Effector memory CD4-positive, alpha-beta T cell (primary cell): ENCODE results near the gene EMC9.

Experiments
- DNase-seq, 3 donors: peaks; one replicate each; pipeline ENCODE4 v3.0.0-alpha.2; 2020
- H3K27ac ChIP-seq: 2 replicates; pipeline ENCODE4 v1.7.0; 2013; ENCODE audit warnings: mild to moderate bottlenecking, low read length, moderate library complexity; ENCODE audit not compliant: insufficient read depth, poor library complexity, severe bottlenecking
- H3K27me3 ChIP-seq: replicated peaks from 2 replicates; pipeline ENCODE4 v1.7.0; 2013; ENCODE audit warnings: mild to moderate bottlenecking, low read length; ENCODE audit not compliant: insufficient read depth, control insufficient read depth, poor library complexity, severe bottlenecking
- H3K36me3 ChIP-seq: 2 replicates; pipeline ENCODE4 v1.7.0; 2013; ENCODE audit warnings: mild to moderate bottlenecking, low read length, moderate library complexity; ENCODE audit not compliant: control insufficient read depth, insufficient read depth
- H3K4me1 ChIP-seq: 2 replicates; pipeline ENCODE4 v1.7.0; 2013; ENCODE audit warnings: low read length, mild to moderate bottlenecking; ENCODE audit not compliant: control insufficient read depth, insufficient read depth, poor library complexity, severe bottlenecking
- H3K4me3 ChIP-seq: 2 replicates; pipeline ENCODE4 v1.7.0; 2013; ENCODE audit warnings: low read length, low read depth, mild to moderate bottlenecking; ENCODE audit not compliant: insufficient read depth, poor library complexity, severe bottlenecking
- H3K9me3 ChIP-seq: 2 replicates; pipeline ENCODE4 v1.7.0; 2013; ENCODE audit warnings: mild to moderate bottlenecking, low read length, moderate library complexity; ENCODE audit not compliant: control insufficient read depth

EMC9 gene

DNA sequence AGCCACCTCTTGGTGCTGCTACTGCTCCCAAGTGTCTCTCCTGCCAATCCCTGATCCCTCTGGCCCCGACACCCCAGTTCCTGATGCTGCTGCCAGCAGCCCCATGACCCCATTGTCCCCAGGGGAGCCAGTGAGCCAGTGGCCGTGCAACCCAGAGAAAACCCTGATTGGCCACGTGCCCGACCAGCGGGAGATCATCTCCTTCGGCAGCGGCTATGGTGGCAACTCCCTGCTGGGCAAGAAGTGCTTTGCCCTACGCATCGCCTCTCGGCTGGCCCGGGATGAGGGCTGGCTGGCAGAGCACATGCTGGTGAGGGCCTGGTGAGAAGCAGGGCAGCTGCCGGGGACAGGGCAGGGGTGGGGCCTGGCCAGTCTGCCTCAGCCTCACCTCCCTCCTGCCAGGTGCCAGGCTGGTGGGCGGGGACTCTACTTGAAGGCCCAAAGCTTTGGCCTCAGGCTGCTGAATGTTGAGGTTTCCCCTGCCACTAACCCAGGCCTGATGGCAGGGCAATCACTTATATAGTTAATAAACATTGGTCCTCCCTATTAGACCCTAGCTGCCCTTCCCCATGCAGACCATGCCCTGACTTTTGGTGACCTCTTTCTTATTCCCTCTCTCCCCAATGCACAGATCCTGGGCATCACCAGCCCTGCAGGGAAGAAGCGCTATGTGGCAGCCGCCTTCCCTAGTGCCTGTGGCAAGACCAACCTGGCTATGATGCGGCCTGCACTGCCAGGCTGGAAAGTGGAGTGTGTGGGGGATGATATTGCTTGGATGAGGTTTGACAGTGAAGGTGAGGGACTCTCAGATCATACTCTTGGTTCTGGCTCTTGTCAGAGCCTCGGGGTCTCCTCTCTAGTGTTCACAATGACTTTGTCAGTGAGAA lies 42.2 kb downstream of the EMC9 start:
- H3K27me3 ChIP-seq = no peaks in the 10 kb centered on the region
- H3K9me3 ChIP-seq = no peaks in the 10 kb centered on the region
- no peak overlapping the region for H3K4me3 ChIP-seq
- no peak overlapping the region for H3K27ac ChIP-seq
- no peaks in the 10 kb centered on the region for H3K4me1 ChIP-seq
- no peak for DNase-seq
- H3K36me3 ChIP-seq = peaks cover 31% of the 10 kb centered on the region

DNA sequence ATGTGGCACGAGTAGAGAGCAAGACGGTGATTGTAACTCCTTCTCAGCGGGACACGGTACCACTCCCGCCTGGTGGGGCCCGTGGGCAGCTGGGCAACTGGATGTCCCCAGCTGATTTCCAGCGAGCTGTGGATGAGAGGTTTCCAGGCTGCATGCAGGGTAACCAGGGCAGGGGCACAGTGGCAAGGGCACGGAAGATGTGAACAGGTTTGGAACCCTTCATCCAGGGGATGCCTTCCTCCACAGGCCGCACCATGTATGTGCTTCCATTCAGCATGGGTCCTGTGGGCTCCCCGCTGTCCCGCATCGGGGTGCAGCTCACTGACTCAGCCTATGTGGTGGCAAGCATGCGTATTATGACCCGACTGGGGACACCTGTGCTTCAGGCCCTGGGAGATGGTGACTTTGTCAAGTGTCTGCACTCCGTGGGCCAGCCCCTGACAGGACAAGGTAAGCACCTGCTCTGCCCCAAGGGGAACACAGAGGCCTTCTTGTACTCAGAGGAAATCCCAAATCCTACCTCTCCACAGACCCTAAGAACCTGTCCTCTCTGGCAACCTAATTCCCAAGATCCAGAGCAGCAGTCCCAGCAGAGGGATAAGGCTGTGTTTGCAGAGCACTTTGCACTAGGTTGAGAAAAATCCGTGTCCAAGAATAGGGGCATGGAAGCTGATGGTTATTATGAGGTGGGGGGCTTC lies 43.0 kb downstream of the EMC9 start:
- peaks cover 26% of the 10 kb centered on the region for H3K36me3 ChIP-seq
- no peak for DNase-seq
- H3K27me3 ChIP-seq = no peaks in the 10 kb centered on the region
- no peaks in the 10 kb centered on the region for H3K9me3 ChIP-seq
- no peaks in the 10 kb centered on the region for H3K4me1 ChIP-seq
- no peak overlapping the region for H3K27ac ChIP-seq
- no peak overlapping the region for H3K4me3 ChIP-seq

DNA sequence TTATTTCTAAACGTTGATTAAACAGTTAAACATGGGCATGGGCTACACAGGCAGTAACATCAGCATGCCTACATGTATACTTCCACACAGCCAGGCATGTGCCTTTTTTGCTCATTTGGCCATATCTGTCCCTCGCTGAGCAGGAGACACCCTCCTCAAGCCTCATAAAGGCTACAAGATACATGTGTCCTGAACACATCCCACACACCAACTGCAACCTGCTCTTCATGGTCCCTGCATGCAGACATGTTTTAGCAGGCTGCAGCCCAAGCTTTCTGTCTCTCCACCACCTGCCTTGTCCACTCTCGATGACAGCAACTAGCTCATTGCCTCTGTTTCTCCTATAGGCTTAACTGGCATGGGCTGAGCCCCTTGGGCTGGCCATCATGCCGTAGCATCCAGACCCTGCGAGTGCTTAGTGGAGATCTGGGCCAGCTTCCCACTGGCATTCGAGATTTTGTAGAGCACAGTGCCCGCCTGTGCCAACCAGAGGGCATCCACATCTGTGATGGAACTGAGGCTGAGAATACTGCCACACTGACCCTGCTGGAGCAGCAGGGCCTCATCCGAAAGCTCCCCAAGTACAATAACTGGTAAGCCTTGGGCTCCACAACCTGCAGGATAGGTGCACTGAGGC lies 44.7 kb downstream of the EMC9 start:
- Histone ChIP-seq H3K4me1 (no peaks in the 10 kb centered on the region), H3K4me3 (no peak overlapping the region), H3K36me3 (peaks cover 18% of the 10 kb centered on the region), H3K9me3 (no peaks in the 10 kb centered on the region), H3K27me3 (no peaks in the 10 kb centered on the region), H3K27ac (no peak overlapping the region)
- DNase-seq = no peak

- H3K4me3 ChIP-seq = peak overlapping the region; percentile 90
- peak overlapping the region; percentile 84 for H3K27ac ChIP-seq
Measured at GRCh38 chr14:24095271-24096068, 45.9 kb downstream of the EMC9 start.

GRCh38 chr14:24094841-24095270 lies 46.5 kb downstream of the EMC9 start:
- no peaks in the 10 kb centered on the region for H3K27me3 ChIP-seq
- DNase-seq = no peak
- H3K4me3 ChIP-seq = peak overlapping the region; percentile 90
- H3K4me1 ChIP-seq = no peaks in the 10 kb centered on the region
- H3K9me3 ChIP-seq = no peaks in the 10 kb centered on the region
- H3K27ac ChIP-seq = peak overlapping the region; percentile 84
- peaks cover 14% of the 10 kb centered on the region for H3K36me3 ChIP-seq

More at GRCh38 chr14:24095271-24096068, 45.9 kb downstream of the EMC9 start:
- Histone ChIP-seq H3K9me3 (no peaks in the 10 kb centered on the region), H3K4me1 (no peaks in the 10 kb centered on the region), H3K36me3 (peaks cover 18% of the 10 kb centered on the region), H3K27me3 (no peaks in the 10 kb centered on the region)
- DNase-seq = peak in 1 of 3 donors; percentile 9

DNA sequence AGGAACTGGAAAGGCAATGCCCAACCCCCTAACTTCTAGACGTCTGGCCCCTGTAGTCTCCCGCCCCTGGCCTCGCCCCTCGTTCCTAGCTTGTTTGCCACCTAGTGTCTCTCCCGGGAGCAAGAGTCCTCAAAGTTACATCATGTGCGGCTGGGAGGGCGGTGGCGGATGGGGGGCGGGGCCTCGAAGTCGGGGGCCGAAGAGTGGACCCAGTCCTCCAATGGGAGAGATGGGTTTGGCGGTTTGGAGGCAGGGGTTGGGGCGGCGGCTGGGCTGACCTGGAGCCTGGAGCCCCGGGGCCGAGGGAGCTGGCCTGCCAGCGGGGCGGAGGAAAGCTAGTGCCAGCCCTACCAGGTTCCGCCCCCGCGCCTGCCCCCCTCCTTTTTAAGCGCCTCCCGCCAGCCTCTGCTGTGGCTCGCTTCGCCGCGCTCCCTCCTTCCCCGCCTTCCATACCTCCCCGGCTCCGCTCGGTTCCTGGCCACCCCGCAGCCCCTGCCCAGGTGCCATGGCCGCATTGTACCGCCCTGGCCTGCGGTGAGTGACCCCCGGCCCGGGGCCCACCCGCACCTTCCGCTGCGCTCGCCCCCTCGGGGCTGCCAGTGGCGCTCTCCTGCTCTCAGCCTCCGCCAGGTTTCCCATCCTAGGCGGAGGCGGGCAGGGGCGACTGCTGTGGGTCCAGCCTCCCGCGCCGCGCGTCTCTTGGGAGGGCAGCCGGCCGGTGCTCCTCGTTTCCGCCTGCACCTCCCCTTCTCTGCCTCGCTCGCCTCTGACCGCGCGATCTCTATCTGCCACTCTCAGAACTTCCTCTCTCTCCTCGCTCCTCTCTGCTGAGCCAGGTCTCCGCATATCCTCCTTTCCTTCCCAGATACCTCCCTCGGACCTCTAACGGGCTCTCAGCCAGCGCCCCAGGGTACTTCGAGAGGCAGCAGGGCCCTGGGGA lies 47.2 kb downstream of the EMC9 start, which contains the start of gene PCK2:
Gene PCK2 (plus strand): TSS at position 411 of the 940 bp plus-strand sequence. CDS start 95 bp downstream, at position 506.
- Histone ChIP-seq H3K36me3 (peaks cover 7% of the 10 kb centered on the region), H3K9me3 (no peaks in the 10 kb centered on the region), H3K4me3 (peak within 1 kb of the TSS; percentile 90), H3K4me1 (no peaks in the 10 kb centered on the region), H3K27me3 (no peaks in the 10 kb centered on the region), H3K27ac (peak within 1 kb of the TSS; percentile 84)
- peak; percentile 61 to 70 (median 62) for DNase-seq

DNA sequence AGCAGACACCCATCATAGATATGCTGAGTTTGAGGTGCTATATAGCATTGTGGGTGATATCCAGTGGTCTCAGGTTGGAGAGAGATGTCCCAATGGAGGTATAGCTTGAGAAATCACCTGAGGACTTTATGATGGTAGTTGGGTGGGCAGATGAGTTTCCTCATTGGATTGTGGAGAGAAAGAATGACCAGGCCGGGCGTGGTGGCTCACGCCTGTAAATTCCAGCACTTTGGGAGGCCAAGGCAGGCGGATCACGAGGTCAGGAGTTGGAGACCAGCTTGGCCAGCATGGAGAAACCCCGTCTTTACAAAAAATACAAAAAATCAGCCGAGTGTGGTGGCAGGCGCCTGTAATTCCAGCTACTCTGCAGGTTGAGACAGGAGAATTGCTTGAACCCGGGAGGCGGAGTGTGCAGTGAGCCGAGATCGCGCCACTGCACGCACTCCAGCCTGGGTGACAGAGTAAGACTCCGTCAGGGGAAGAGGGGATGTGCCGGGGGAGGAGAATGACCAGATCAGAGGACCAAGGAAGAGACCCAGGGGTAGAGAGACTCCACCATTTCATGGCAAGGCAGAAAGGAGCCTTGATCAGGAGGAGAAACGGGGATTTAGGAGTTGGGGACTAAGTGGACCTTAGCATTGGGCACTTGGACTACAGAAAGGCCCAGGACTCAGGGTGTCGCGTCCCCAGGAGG lies 48.0 kb downstream of the EMC9 start:
- Histone ChIP-seq H3K9me3 (no peaks in the 10 kb centered on the region), H3K27me3 (no peaks in the 10 kb centered on the region), H3K27ac (peak overlapping the region; percentile 84), H3K4me3 (peak overlapping the region; percentile 90), H3K36me3 (peaks cover 3% of the 10 kb centered on the region), H3K4me1 (no peaks in the 10 kb centered on the region)
- no peak for DNase-seq

DNA sequence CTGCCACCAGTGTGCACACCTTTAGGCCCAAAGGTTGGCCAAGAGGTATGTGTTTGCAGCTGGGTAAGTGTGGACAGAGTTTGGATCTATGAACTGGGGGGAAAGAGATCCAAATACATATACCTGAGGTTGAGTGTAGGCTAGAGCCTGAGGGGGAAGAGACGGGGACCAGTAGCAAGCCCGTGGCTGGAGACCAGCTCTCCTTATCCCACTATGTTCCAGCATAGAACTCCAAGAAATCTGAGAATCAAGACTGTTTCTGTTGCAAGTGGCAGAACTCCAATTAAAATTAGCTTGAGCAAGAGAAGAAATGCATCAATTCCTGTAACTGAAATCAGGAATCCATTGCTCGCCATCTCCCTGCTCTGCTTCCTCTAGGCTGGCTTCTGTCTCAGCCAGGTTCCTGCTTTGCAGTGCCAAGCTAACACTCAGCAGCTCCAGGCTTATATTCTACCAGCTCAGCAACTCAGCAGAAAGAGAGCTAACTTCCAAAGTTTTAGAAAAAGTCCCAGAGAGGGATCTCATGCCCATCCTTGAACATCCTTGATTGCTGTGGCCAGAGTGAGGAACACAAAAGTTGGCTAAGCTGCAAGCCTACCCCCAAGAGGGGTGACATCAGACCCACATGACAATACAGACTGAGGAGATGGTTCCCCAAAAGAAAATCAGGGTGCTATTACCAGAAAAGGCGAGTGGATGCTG lies 48.7 kb downstream of the EMC9 start:
- H3K36me3 ChIP-seq = no peaks in the 10 kb centered on the region
- no peaks in the 10 kb centered on the region for H3K9me3 ChIP-seq

More for the DNA sequence above, 48.7 kb downstream of the EMC9 start:
- Histone ChIP-seq H3K4me1 (no peaks in the 10 kb centered on the region), H3K4me3 (no peak overlapping the region), H3K27ac (no peak overlapping the region), H3K27me3 (no peaks in the 10 kb centered on the region)
- DNase-seq = no peak
